GM12878 (cell line): Measurements from ENCODE around the gene PRPS1. TPM values are rescaled to one million over a fixed set of nuclear protein-coding genes. Genes with fewer than 3 reads are reported as not detected.

Experiments
- ATAC-seq: fragments of 200-7000 bp; cut with Tn5 transposase; 3 replicates; pipeline ENCODE4 v1.9.1; 2020; ENCODE audit warnings: mild to moderate bottlenecking, moderate library complexity
- BruUV-seq: library from RNA; stranded (reverse); fragments of 400-500 nt; replicated peaks from 2 replicates; lab custom pipeline; 2021; lab: Mats Ljungman, UMichigan
- CTCF ChIA-PET: fragments of 300-600 bp; sonication (Branson Sonifier 250); formaldehyde crosslinking; extraction: SDS; loops from one replicate; lab custom pipeline; 2021; ENCODE audit warnings: inconsistent platforms; lab: Yijun Ruan, JAX
- POLR2A ChIA-PET: fragments of 350-600 bp; formaldehyde crosslinking; extraction: SDS; loops from one replicate; lab custom pipeline; 2021; ENCODE audit warnings: inconsistent platforms; lab: Charles Lee
- RAD21 ChIA-PET: fragments of 300-600 bp; sonication (Branson Sonifier 250); formaldehyde crosslinking; loops from one replicate; lab custom pipeline; 2023; ENCODE audit warnings: antibody characterized with exemption; ENCODE audit not compliant: unreplicated experiment; lab: Charles Lee
- SMC1A ChIA-PET: fragments of 300-600 bp; sonication (Branson Sonifier 250); formaldehyde crosslinking; loops from one replicate; lab custom pipeline; 2023; ENCODE audit not compliant: unreplicated experiment, uncharacterized antibody; lab: Charles Lee
- DNase-seq: peaks from one replicate; pipeline ENCODE4 v3.0.0-alpha.2; 2011; ENCODE audit warnings: low read depth, low spot score
- FAIRE-seq: peaks from 3 replicates; lab custom pipeline; 2011; peaks lifted over from hg19 to GRCh38; lab: Jason Lieb, UNC
- H2AFZ ChIP-seq: 2 replicates; pipeline ENCODE4 v1.6.0; 2011; ENCODE audit warnings: low read depth, low read length, control low read depth; ENCODE audit not compliant: control insufficient read depth
- H3K27ac ChIP-seq: 2 replicates; pipeline ENCODE4 v1.5.1; 2011; ENCODE audit warnings: control low read depth; ENCODE audit not compliant: control insufficient read depth, insufficient read depth
- H3K27me3 ChIP-seq, 2 experiments: replicated peaks in 1 of 2; 2 replicates each; pipeline versions ENCODE4 v1.6.0 to v1.6.1; 2011; ENCODE audit warnings: low read length in 1 of 2; ENCODE audit not compliant: control insufficient read depth in 2 of 2, insufficient read depth in 2 of 2
- H3K36me3 ChIP-seq, 2 experiments: 2 replicates each; pipeline ENCODE4 v1.5.1; 2011; ENCODE audit warnings: low read length in 1 of 2; ENCODE audit not compliant: control insufficient read depth in 2 of 2, insufficient read depth in 2 of 2
- H3K4me1 ChIP-seq: 2 replicates; pipeline ENCODE4 v1.6.1; 2011; ENCODE audit warnings: mild to moderate bottlenecking, low read length, moderate library complexity, mixed read lengths; ENCODE audit not compliant: control insufficient read depth, insufficient read depth
- H3K4me2 ChIP-seq: 2 replicates; pipeline ENCODE4 v1.6.0; 2011; ENCODE audit warnings: control low read depth; ENCODE audit not compliant: control insufficient read depth, insufficient read depth
- H3K4me3 ChIP-seq: fragments of 200-600 bp; sonication (generic); 2 replicates; pipeline ENCODE4 v1.5.1; 2016
- H3K79me2 ChIP-seq: 2 replicates; pipeline ENCODE4 v1.6.0; 2011; ENCODE audit warnings: low read length; ENCODE audit not compliant: control insufficient read depth, insufficient read depth
- H3K9ac ChIP-seq: 2 replicates; pipeline ENCODE4 v1.8.0; 2011; ENCODE audit warnings: low read length, control low read depth, mixed read lengths; ENCODE audit not compliant: control insufficient read depth, insufficient read depth
- H3K9me3 ChIP-seq: replicated peaks from 3 replicates; pipeline ENCODE4 v1.5.1; 2011; ENCODE audit warnings: mild to moderate bottlenecking, low read length; ENCODE audit not compliant: control insufficient read depth, insufficient read depth
- H4K20me1 ChIP-seq: 2 replicates; pipeline ENCODE4 v1.6.0; 2011; ENCODE audit not compliant: control insufficient read depth, insufficient read depth
- CREM ChIP-seq: IDR thresholded peaks from 2 replicates; pipeline ENCODE4 v1.6.1; 2014; ENCODE audit warnings: antibody characterized with exemption, low read depth
- EED ChIP-seq: sonication (generic); IDR thresholded peaks from 2 replicates; pipeline ENCODE4 v1.6.1; 2016; ENCODE audit warnings: antibody characterized with exemption, low read depth
- IKZF1 ChIP-seq: fragments of 450-650 bp; conservative IDR thresholded peaks from 2 replicates; pipeline ENCODE4 v1.6.1; 2017; ENCODE audit warnings: antibody characterized with exemption, mild to moderate bottlenecking
- IKZF2 ChIP-seq, 2 experiments: fragments of 450-650 bp; IDR thresholded peaks; 2 replicates each; pipeline ENCODE4 v1.6.1; 2017; ENCODE audit warnings: mild to moderate bottlenecking in 2 of 2, moderate library complexity in 2 of 2
- JUNB ChIP-seq: IDR thresholded peaks from 2 replicates; pipeline ENCODE4 v1.6.1; 2016; ENCODE audit warnings: antibody characterized with exemption, mild to moderate bottlenecking
- NFYB ChIP-seq: IDR thresholded peaks from 2 replicates; pipeline ENCODE4 v1.6.1; 2011; ENCODE audit warnings: low read depth, mild to moderate bottlenecking, low read length, improper control_type of control experiment, moderate library complexity; ENCODE audit not compliant: insufficient read depth
- NR2F1 ChIP-seq: fragments of 450-650 bp; conservative IDR thresholded peaks from 2 replicates; pipeline ENCODE4 v1.6.1; 2017; ENCODE audit warnings: mild to moderate bottlenecking
- NRF1 ChIP-seq: conservative IDR thresholded peaks from 2 replicates; pipeline ENCODE4 v1.6.1; 2011; ENCODE audit warnings: mild to moderate bottlenecking, low read depth, low read length, improper control_type of control experiment
- RUNX3 ChIP-seq: IDR thresholded peaks from 2 replicates; pipeline ENCODE4 v1.6.1; 2012; ENCODE audit warnings: low read length, inconsistent platforms
- STAT3 ChIP-seq: IDR thresholded peaks from 2 replicates; pipeline ENCODE4 v1.6.1; 2011; ENCODE audit warnings: low read depth, low read length, improper control_type of control experiment
- WGBS: methylation state at CpG from one replicate; pipeline ENCODE4 v1.1.6; 2016; ENCODE audit warnings: low lambda C conversion rate; ENCODE audit not compliant: insufficient replicate concordance, insufficient coverage; ENCODE audit errors: missing lambda C conversion rate; 5-methylcytosine and 5-hydroxymethylcytosine counted together
- in situ Hi-C: fragments of 300-500 bp; cut with MboI; formaldehyde crosslinking; loops from 9 replicates; pipeline ENCODE4 v1.14.3; 2018; ENCODE audit warnings: mixed read lengths
- intact Hi-C: fragments of 100-400 bp; cut with micrococcal nuclease; formaldehyde crosslinking; loops from one replicate; pipeline ENCODE4 v1.14.2; 2022; ENCODE audit not compliant: unreplicated experiment
- polyA plus RNA-seq, 11 experiments: library from polyadenylated mRNA; depleted of rRNA in 4 of 11; unstranded in 6 of 11; stranded (reverse) in 5 of 11; fragments of >200 nt; fragmentation: Nextera tagmentation in 4 of 11; fragmentation: Illumina TruSeq in 1 of 11; extraction: Ambion mirVana in 4 of 11; extraction: Trizol in 1 of 11; gene quantifications; 1 replicate in 1 of 11; 2 replicates in 10 of 11; pipeline versions ENCODE4 v1.2.1 to v1.2.3, GENCODE V29; 2011 to 2016; ENCODE audit warnings: inconsistent platforms in 2 of 11, missing spikeins in 2 of 11, low read depth in 1 of 11
- total RNA-seq, 4 experiments: library from RNA; depleted of rRNA in 3 of 4; stranded (reverse); fragments of >200 nt in 3 of 4; fragmentation: Illumina TruSeq in 1 of 4; extraction: Trizol in 1 of 4; gene quantifications; 2 replicates each; pipeline versions ENCODE4 v1.2.1 to v1.2.3, GENCODE V29; 2013 to 2021
- TF ChIP-seq, protein P1 (sequence below): fragments of 450-650 bp; formaldehyde crosslinking; IDR thresholded peaks from 2 replicates; pipeline ENCODE4 v1.4.0; 2020; ENCODE audit warnings: mild to moderate bottlenecking, moderate library complexity
- TF ChIP-seq, protein P2 (sequence below): fragments of 450-650 bp; IDR thresholded peaks from 2 replicates; pipeline ENCODE4 v1.6.1; 2017; ENCODE audit warnings: mild to moderate bottlenecking, moderate library complexity

Gene PRPS1
- total and polyA plus RNA-seq, 10 of the 15 experiments (the other 5 are each of a cell fraction or from before 2014, with no cell fraction given), result 26.5 to 86.5 (median 61.1) TPM

DNA sequence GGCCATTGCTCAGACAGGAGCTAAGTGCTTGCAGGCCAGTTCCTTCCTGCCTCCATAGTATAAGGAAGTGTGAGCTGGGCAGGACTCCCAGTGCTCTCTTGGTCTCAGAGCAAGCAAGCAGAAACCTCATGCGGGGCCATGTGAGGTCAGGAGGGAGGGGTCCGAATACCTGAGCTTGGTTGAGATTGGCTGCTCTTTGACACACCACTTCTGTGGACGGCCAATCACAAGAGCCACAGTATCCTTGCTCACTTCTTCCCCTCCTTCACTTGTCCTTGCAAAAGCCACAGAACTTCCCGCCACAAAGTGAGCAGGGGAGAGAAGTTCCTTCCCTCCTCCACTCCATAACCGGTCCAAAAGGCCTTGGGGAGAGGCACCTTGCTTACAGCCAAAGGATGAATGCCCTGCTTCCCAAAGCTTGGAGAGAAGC, 56.7 kb downstream of the PRPS1 start:
- no peak for DNase-seq
- CTCF ChIA-PET, result interaction anchor here (0.9 to 2.5 kb wide), 5 partner anchors 9 to 92 kb away, joined by 3 to 6 read pairs (median 4); partner anchors contain the start of gene NCBP2L

More for the DNA sequence above, 56.7 kb downstream of the PRPS1 start:
- H3K79me2 ChIP-seq, result no peaks in the 10 kb centered on the region
- no peak overlapping the region; the same call in 1 of the 2 replicates for H2AFZ ChIP-seq
- TF ChIP-seq CREM (no peak), NR2F1 (peak; percentile 39; the same call in 1 of the 2 replicates), RUNX3 (peak; percentile 67), NRF1 (no peak), JUNB (no peak), IKZF1 (peak; percentile 23; the same call in 1 of the 2 replicates), NFYB (peak; percentile 62; the same call in 1 of the 2 replicates), STAT3 (no peak), EED (peak; percentile 37; the same call in 1 of the 2 replicates), IKZF2 (IDR thresholded peaks at IDR 0.05) (no peak; a peak in 1 of 4 replicates)
- TF ChIP-seq, protein P1, sequence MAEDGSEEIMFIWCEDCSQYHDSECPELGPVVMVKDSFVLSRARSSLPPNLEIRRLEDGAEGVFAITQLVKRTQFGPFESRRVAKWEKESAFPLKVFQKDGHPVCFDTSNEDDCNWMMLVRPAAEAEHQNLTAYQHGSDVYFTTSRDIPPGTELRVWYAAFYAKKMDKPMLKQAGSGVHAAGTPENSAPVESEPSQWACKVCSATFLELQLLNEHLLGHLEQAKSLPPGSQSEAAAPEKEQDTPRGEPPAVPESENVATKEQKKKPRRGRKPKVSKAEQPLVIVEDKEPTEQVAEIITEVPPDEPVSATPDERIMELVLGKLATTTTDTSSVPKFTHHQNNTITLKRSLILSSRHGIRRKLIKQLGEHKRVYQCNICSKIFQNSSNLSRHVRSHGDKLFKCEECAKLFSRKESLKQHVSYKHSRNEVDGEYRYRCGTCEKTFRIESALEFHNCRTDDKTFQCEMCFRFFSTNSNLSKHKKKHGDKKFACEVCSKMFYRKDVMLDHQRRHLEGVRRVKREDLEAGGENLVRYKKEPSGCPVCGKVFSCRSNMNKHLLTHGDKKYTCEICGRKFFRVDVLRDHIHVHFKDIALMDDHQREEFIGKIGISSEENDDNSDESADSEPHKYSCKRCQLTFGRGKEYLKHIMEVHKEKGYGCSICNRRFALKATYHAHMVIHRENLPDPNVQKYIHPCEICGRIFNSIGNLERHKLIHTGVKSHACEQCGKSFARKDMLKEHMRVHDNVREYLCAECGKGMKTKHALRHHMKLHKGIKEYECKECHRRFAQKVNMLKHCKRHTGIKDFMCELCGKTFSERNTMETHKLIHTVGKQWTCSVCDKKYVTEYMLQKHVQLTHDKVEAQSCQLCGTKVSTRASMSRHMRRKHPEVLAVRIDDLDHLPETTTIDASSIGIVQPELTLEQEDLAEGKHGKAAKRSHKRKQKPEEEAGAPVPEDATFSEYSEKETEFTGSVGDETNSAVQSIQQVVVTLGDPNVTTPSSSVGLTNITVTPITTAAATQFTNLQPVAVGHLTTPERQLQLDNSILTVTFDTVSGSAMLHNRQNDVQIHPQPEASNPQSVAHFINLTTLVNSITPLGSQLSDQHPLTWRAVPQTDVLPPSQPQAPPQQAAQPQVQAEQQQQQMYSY (CRISPR knock-in tag), result no peak
- TF ChIP-seq, protein P2, sequence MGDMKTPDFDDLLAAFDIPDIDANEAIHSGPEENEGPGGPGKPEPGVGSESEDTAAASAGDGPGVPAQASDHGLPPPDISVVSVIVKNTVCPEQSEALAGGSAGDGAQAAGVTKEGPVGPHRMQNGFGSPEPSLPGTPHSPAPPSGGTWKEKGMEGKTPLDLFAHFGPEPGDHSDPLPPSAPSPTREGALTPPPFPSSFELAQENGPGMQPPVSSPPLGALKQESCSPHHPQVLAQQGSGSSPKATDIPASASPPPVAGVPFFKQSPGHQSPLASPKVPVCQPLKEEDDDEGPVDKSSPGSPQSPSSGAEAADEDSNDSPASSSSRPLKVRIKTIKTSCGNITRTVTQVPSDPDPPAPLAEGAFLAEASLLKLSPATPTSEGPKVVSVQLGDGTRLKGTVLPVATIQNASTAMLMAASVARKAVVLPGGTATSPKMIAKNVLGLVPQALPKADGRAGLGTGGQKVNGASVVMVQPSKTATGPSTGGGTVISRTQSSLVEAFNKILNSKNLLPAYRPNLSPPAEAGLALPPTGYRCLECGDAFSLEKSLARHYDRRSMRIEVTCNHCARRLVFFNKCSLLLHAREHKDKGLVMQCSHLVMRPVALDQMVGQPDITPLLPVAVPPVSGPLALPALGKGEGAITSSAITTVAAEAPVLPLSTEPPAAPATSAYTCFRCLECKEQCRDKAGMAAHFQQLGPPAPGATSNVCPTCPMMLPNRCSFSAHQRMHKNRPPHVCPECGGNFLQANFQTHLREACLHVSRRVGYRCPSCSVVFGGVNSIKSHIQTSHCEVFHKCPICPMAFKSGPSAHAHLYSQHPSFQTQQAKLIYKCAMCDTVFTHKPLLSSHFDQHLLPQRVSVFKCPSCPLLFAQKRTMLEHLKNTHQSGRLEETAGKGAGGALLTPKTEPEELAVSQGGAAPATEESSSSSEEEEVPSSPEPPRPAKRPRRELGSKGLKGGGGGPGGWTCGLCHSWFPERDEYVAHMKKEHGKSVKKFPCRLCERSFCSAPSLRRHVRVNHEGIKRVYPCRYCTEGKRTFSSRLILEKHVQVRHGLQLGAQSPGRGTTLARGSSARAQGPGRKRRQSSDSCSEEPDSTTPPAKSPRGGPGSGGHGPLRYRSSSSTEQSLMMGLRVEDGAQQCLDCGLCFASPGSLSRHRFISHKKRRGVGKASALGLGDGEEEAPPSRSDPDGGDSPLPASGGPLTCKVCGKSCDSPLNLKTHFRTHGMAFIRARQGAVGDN, result peak; percentile 56; the same call in 1 of the 2 replicates
- no peaks in the 10 kb centered on the region for H4K20me1 ChIP-seq
- no peaks in the 10 kb centered on the region for H3K9me3 ChIP-seq
- no peaks in the 10 kb centered on the region for H3K36me3 ChIP-seq
- no peak overlapping the region for H3K9ac ChIP-seq
- ChIA-PET POLR2A (interaction anchor here (0.7 to 1.3 kb wide), 5 partner anchors 9 to 31 kb away, joined by 3 to 4 read pairs (median 4); no protein-coding TSS in a partner anchor), RAD21 (interaction anchor here (0.7 to 2.3 kb wide), 6 partner anchors 9 to 91 kb away, joined by 3 to 8 read pairs (median 4); partner anchors contain the start of gene TSC22D3), SMC1A (interaction anchor here (1.1 to 5.9 kb wide), 5 partner anchors 10 to 31 kb away, joined by 3 to 51 read pairs (median 25); no protein-coding TSS in a partner anchor)
- ATAC-seq, result peak; percentile 92
- no peak for FAIRE-seq
- no TSS peak for BruUV-seq
- in situ Hi-C loops, result no loop called here
- no peaks in the 10 kb centered on the region for H3K27me3 ChIP-seq
- peaks cover 18% of the 10 kb centered on the region for H3K4me1 ChIP-seq
- 0 out of 2 replicates have a peak overlapping the region, but pooled peaks have one; percentile 27 for H3K27ac ChIP-seq
- H3K4me3 ChIP-seq, result no peak overlapping the region
- WGBS, result 21% methylated on average over 5 of the region's 5 CpGs
- intact Hi-C loops, result no loop called here
- no peak overlapping the region for H3K4me2 ChIP-seq
